IPS-11a (cell line): ENCODE data around the gene XYLT1.

Experiments used
- H3K4me3 ChIP-seq: one replicate; pipeline ENCODE4 v1.5.1; 2013; ENCODE audit warnings: low read depth, low read length, control low read depth

Gene XYLT1

DNA sequence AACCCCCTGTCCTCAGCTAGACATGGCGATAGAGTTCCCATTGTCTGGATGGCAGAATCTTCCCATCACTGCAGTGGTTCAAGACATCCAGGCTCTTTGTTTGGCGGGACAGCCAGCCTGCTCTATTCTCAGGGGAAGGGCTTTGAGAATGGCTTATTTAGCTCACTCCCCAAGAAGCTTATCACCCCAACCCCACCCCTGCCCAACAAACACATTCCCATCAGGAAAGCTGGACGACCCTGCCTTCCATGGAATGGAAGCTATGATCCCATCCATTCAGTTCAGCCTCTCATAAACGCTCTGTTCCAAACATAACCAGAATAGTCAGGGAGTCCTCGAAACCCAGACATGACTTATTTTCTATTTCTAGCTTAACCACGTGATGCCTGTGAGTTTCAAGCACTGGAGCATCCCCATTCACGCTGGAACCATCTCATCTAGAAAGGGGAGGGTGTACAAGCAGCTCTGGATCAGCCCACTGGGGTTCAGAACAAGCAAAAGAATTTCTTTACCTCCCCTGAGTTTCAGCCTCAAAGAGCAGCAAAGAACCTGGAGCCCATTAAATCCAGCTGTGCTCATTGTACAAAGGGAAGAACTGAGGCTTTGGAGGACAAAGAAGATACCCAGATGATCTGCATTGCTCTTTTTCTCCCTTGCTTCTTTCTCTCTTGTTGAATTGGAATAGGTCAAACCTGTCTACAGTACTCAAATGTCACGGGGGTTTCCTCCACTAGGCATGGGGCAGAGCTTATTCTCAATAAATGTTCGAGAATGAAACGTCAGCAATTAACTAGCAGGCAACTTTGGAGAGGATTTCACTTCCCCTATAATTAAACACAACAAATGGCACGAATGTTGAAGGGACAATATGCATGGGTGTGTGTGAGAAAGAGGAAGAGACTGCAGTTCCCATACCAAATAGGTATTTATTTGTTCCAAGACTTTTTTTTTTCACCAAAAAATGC is 93.1 kb downstream of the XYLT1 start:
- no peak overlapping the region for H3K4me3 ChIP-seq

DNA sequence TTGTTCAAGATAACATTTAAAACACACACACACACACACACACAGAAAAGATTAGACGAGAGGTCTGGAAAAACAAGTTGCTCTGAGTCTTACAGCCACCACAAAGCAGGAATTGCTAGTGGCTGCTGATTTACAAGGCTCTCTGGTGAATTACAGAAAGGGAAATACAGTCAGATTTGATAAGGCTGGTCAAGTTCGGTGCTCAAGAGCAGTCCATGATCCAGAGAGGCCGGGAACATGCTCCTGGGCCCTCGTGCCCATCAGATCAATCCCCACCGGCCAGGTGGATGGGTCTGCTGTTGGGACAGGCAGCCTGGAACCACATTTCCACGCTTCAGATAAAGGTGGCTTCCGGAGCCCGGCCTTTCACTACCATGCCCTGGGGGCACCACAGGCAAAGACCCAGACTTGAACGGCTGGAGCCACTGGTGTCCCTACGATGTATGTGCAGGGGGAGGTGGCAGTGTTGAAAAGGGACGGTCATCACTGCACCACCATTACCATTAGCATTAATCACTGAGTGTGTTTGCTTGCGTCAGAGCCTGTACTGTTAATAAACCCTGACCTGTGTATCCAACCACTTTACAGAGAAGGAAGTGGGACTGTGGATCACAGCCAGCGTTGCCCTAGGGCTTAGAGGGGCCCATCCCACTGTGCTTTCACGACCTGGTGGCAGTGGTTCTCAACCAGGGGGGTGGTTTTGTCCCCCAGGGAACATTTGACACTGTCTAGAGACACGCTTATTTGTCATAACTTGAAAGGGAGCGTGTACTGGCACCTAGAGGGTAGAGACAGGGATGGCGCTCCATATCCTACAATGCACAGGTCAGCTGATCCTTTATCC is 95.1 kb downstream of the XYLT1 start:
- H3K4me3 ChIP-seq = no peak overlapping the region

DNA sequence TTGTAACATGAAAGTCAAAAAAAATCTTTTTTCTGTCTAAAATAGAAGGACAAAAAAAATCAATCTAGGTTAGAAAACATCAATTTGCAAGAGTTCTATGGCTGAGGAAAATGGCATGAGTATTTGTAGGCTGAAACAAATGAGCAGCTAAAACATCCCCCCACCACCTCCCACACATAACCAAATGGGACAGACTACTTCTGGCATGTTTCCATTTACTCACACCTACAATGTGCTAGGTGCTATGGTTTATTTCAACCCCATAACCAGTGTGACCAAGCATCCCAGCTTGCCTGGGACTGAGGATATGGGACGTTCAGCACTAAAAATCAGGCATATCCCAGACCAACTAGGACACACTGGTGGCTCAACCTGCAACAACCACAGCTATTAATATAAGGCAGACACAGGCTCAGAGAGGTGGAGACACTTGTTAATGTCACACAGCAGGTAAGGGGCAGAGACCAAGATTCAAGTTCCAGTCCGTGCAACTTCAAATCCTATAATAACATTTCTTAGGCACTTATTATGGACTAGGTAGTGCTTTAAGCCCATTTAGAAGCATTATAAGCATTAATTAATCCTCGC is 96.0 kb downstream of the XYLT1 start:
- no peak overlapping the region for H3K4me3 ChIP-seq

DNA sequence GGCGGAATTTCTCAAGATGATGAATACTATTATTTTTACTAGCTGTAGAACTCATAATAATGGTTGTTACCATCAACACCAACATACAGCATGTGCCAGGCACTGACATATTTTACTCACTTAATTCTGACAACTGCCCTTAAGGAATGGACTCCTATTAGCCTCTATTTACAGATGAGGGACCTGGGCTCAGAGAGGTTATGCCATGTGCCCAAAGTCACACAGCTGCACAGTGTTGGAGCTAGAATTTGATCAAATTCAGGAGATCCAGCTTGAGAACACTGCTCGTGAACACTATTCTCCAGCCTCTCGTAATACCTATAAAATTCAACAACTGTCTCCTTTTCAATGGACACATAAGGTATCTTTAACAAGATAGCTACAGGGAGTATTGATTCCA is 97.2 kb downstream of the XYLT1 start:
- no peak overlapping the region for H3K4me3 ChIP-seq

DNA sequence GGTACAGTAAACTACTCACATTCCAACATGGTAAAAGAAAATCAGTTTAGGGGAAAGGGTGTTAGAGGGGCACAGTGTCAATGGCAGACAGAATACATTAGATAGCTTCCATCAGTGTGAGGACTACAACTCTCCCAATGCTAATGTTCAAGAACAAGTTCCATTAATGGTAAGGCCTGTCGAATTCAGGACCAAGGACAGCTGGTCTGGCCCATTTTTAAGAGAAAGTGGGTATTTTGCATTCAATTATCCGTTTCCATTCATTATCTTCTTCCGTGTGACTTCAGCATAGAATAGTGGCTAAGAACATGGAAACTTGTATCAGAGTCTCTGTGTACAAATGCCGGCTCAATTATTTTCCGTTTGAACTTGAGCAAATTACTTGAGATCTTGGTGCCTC is 98.4 kb downstream of the XYLT1 start:
- H3K4me3 ChIP-seq = no peak overlapping the region

DNA sequence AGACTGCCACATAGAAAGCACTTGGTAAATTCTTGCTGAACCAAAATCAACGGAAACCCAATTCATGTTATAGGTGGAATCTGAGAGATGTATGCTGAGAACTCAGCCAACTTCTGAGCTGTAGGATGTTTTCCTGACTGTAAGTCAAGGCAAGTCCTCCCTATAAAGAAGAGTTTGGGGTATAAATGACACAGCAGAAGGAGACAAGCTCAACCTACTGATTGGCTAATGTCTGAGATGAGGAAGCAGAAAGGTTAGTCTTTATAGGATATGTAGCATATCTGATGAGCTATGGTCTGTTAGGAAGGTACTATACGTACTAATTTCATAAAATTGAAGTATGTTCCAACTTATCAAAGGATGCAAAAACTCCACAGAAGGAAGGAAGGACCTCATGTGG is 99.5 kb downstream of the XYLT1 start:
- no peak overlapping the region for H3K4me3 ChIP-seq

DNA sequence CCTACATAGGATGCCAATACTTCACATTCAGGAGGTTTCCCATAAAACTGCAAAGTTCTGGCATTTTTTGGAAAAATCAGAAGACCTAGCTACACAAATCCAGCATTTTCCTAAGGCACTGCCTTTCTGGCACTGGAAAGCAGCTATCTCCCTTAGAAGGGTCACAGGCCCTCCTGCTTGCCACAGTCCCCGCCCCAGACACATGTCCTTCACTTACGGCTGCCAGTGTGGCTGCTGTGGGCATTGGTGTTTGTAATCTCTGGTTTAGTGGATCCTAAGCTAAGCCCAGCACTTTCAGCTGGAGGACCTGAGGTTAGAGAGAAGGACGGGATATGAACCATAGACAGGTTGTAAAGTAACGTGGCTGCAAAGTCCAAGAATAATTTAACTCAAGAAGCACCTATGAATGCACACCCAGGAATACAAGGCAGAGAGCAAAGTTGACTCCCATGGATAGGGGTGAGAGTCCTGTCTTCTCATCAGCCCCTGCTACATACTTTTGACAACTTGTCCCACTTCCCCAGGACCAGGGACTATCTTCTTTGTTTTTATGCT is 100.0 kb downstream of the XYLT1 start:
- no peak overlapping the region for H3K4me3 ChIP-seq

DNA sequence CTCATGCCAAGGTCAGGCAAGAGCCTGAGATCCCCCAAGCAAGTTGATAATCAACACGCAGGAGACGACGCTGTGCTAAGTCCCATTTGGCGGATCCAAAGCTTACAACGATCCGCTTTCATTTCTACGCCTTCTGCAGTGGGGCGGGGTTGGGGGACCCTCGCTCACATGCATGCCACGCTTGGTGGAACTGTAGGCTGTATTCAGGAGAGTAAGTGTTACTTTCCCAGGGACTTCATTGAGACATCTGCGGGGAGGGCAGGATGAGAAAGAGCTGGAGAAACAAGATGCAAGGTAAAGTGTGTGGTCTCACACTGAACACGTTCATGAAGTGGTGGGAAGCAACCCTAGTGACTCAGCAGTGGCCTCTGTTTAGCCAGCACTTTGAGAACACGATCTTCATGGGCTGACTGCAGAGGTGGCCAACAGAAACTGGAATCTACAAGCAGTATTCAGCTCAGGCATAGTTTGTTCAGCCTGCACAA is 100.5 kb downstream of the XYLT1 start:
- H3K4me3 ChIP-seq = no peak overlapping the region

DNA sequence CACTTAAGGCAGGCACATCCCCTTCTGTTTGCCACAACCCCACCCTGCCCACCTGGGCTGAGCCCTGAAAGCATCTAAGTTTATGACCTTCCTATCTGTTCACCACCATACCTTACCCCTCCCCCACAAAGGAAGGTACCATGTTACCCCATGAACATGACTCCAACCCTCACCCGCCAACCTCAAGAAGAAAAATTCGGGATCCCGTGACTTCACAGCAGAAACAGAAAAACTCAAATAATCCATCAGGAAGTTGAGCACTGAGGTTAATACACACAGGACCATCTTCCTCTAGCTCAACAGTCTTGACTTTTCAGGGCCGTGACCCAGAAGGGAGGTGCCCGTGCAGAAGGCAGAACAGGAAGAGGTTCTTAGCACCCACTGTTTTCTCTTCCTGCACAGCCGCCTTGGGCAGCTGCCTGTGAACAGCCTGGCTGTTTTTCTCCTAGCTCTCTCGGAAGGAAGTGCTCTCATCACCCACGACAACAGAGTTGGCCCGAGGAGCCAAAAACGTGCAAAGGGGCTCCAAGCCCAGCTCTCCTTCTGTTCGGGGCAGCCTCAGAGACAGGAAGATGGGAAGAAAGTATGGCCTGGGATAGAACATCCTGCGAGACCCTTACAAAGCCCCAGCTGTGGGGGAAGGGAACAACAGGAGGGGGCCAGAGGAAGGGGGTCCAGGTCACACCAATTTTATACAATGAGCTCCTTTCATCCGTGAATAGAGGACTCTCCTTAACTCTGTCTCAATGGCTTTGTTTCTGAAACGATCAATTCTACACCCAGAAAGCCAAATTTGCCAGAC is 101.1 kb downstream of the XYLT1 start:
- no peak overlapping the region for H3K4me3 ChIP-seq

DNA sequence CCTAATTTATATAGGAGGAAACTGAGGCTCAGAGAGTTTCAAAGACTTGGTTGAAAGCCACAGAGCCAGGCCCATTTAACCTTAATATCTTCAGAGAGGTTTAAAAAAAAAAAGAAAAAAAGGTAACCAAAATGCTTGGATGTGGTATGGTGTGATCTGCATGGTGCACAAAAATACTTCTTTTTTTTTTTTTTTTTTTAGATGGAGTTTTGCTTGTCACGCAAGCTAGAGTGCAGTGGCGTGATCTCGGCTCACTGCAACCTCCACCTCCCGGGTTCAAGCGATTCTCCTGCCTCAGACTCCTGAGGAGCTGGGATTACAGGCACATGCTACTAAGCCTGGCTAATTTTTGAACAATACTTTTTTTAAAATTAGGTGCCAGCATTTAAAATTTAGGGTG is 101.8 kb downstream of the XYLT1 start:
- no peak overlapping the region for H3K4me3 ChIP-seq

DNA sequence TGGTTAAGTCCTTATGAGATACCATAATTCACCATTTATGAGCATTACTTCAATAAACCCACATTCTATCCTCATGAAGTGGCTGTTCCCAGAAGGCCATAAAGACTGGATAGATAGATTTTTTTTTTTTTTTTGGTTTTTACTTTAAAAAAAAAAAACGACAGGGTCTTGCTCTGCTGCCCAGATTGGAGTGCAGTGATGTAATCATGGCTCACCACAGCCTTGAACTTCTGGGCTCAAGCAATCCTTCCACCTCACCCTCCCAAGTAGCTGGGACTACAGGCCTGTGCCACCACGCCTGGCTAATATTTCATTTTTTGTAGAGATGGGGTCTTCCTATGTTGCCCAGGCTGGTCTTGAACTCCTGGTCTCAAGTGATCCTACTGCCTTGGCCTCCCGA is 102.3 kb downstream of the XYLT1 start:
- H3K4me3 ChIP-seq = no peak overlapping the region

DNA sequence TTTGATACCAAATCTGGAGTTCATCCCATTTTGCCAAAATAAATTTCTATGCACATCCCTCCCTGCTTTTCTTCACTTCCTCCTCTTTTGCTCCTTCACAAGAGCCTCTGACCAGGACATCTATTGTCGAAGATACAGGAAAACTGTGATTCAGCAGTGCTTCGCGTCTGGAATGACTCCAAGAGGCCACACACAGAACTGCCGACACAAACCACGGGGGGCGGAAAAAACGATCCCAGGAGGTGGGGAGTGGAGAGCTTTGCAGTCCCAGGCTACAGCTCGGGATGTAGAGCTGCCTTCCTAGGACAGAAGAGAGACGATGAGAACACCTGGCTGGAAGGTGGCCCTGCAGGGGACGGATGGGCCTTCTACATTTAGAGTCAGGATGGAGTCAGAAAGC is 102.8 kb downstream of the XYLT1 start:
- no peak overlapping the region for H3K4me3 ChIP-seq

DNA sequence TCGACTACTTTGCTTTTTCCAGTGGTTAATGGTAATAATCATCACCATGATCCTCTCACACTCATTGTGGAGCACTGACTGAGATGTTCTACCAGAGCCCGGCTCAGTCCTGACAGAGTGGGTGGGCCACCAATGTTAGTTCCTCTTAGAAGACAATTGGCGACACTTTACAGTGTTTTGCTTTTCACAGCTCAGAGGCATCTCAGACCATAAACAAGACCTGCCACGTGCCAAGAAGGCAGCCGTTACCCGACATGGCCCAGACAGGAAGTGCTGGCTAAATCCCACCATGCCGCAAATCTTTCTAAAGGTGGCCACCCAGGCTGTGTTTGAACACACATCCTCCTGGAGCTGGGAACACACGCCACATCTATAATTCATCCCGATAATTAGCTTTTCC is 103.7 kb downstream of the XYLT1 start:
- no peak overlapping the region for H3K4me3 ChIP-seq

DNA sequence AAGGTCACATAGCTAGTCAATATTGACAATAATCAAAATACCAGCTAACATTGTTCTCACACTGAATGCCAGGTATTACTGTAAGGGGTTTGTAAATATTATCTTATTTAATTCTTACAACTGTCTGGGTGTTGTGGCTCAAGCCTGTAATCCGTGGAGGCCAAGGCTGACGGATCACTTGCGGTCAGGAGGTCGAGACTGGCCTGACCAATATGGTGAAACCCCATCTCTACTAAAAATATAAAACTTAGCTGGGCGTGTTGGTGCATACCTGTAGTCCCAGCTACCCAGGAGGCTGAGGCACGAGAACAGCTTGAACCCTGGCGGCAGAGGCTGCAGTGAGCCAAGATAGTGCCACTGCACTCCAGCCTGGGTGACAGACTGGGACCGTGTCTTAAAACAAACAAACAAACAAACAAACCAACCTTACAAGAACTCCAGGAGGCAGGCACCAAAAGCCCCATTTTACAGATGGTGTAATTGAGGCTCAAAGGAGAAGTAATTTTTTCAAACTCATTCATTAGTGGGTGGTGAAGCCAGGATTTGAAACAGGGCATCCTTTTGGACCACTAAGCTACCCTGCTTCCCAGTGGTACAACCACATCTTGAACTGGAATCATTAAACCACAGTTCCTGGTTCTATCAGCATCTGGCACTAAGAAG is 104.3 kb downstream of the XYLT1 start:
- no peak overlapping the region for H3K4me3 ChIP-seq

DNA sequence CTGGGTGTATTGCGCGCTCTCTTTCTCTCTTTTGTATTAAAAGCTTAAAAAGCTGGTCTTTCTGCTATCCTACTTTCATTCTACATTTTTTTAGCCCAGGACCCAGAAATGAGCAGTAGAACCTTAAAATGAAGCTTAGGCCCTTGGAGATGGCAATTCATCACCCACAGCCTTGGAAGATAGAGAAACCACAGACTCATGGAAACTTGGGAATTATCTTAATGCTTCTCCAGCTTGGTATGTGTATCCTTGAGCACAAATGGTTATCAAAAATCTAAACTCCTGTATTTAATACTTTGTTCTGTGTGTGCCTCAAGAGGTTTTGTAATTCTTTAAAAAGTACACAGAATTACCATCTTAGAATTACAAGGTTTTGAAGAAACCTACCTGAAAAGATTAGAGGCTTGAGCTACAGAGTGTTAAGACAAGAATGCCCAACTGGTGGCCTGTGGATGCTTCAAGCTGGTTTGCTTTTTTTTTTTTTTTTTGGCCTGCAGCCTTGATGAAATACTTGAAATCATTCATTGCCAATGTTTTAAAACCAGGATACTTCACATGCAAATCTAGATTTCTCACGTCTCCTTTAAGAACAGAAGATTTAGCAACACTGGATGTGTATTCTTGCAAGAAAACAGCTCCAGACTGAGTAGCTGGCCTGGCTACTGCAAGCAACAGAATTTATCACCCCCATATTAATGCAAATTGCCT is 105.0 kb downstream of the XYLT1 start:
- H3K4me3 ChIP-seq = no peak overlapping the region

DNA sequence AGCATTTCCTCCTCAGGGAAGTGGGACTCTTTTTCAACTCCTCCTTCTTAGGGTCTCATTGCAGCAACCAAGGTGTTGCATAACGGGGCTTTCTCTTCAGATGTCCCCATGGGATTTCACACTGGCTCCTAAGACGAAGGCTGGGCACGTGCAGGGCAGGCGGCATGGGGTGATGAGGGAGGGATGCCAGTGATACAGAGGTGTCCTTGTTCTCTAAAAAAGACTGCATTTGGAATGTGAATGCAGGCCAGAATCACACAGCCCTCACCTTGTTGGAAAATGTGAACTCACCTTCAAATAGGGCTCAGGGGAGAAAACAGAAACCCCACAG is 105.6 kb downstream of the XYLT1 start:
- H3K4me3 ChIP-seq = no peak overlapping the region

DNA sequence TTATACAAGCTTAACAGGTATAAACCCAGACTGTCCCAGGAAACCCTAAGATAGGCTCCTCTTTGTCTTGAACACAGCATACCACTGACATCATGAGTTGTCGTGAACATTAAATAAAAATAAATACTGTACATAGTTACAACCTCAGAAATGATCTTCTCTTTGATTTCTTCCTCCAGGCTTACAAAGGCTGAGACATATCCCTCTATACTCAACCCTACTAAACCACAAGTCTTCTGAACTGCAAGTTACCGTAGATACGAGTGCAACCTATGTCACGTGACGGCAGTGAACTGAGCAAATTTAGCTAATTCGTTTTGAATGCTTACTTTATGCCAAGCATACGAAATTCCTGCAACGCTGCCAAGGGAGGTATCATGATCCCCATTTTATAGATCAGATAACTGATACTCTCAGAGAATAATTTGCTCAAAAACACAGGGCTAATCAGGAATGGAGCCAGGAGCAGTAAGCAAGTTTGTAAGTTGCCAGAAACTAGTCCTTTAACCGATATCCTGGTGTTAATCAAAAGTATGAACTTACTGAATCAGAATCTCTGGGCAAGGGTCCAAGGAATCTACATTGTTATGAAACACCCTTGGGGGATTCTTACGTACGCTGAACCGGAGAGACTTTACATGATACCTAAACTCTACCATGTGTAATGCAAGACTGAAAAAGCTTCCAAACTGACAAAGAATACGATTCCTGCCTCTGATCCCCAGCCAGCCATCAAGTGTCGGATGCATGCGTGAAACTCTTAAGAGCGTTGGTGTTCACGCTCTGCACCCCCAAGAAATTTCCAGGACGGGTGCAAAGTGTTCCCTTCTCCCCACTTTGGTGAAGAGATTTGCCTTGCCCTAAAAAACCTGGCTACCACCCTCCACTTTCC is 106.2 kb downstream of the XYLT1 start:
- no peak overlapping the region for H3K4me3 ChIP-seq

DNA sequence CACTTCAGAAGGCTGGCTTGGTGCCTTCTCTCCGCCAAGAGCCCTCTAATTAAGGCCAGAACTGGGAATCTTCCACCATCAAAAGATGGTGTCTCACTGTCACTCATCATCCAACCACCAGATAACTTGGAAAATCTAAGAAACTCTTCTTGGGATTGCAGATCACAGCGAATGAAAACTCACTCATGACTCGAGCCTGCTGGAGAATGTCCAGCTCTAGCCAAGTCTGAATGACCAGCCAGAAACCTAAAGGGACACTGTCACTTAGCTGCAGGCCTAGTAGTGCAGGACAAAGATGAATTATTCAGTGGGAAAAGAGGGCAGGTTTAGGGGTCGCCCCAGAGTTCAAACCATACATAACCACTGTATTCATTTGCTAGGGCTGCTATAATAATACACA is 107.8 kb downstream of the XYLT1 start:
- H3K4me3 ChIP-seq = no peak overlapping the region
